ENCODE measurements around the gene OR1N1.

Gene OR1N1

GRCh38 chr9:122518841-122519240 is 8.3 kb downstream of the OR1N1 start, which contains the start of gene OR1J4:
OR1J4 (plus strand) TSS chr9:122519141; CDS start chr9:122519141, 0 bp downstream.
- no peak for DNase-seq (ENCODE audit: low read depth, low spot score)
- in situ Hi-C loops (cut with HindIII; ENCODE audit: low sequenced_read_pairs), result no loop called here
- TF ChIP-seq CTCF (IDR thresholded peaks at IDR 0.05; ENCODE audit: low read depth, low read length), result no peak
- no peak within 1 kb of the TSS for H3K4me3 ChIP-seq (ENCODE audit: low read depth, low read length)

GRCh38 chr9:122518226-122518625 is 8.9 kb downstream of the OR1N1 start:
- no peak for TF ChIP-seq CTCF (IDR thresholded peaks at IDR 0.05; ENCODE audit: low read depth, low read length)
- H3K4me3 ChIP-seq (ENCODE audit: low read depth, low read length), result no peak overlapping the region
- in situ Hi-C loops (cut with HindIII; ENCODE audit: low sequenced_read_pairs), result no loop called here
- no peak for DNase-seq (ENCODE audit: low read depth, low spot score)

GRCh38 chr9:122510502-122510901 is 16.6 kb downstream of the OR1N1 start, which contains the start of gene OR1J2:
OR1J2 (plus strand) TSS chr9:122510802; CDS start chr9:122510802, 0 bp downstream.
- H3K4me3 ChIP-seq (ENCODE audit: low read depth, low read length), result no peak within 1 kb of the TSS
- DNase-seq (ENCODE audit: low read depth, low spot score), result no peak
- in situ Hi-C loops (cut with HindIII; ENCODE audit: low sequenced_read_pairs), result no loop called here
- TF ChIP-seq CTCF (IDR thresholded peaks at IDR 0.05; ENCODE audit: low read depth, low read length), result no peak

- H3K4me3 ChIP-seq (ENCODE audit: low read depth, low read length), result no peak overlapping the region
- DNase-seq (ENCODE audit: low read depth, low spot score), result no peak
- TF ChIP-seq CTCF (IDR thresholded peaks at IDR 0.05; ENCODE audit: low read depth, low read length), result no peak
- in situ Hi-C loops (cut with HindIII; ENCODE audit: low sequenced_read_pairs), result no loop called here
Measured at GRCh38 chr9:122506964-122507363, 20.1 kb downstream of the OR1N1 start.

GRCh38 chr9:122498883-122499288 is 28.2 kb downstream of the OR1N1 start:
- in situ Hi-C loops (cut with HindIII; ENCODE audit: low sequenced_read_pairs), result no loop called here
- peak; percentile 19 for DNase-seq (ENCODE audit: low read depth, low spot score)
- TF ChIP-seq CTCF (IDR thresholded peaks at IDR 0.05; ENCODE audit: low read depth, low read length), result peak; percentile 79
- H3K4me3 ChIP-seq (ENCODE audit: low read depth, low read length), result no peak overlapping the region

GRCh38 chr9:122479062-122479461 is 48.0 kb downstream of the OR1N1 start:
- no peak for TF ChIP-seq CTCF (IDR thresholded peaks at IDR 0.05; ENCODE audit: low read depth, low read length)

GRCh38 chr9:122477826-122478225 is 49.3 kb downstream of the OR1N1 start, which contains the start of gene OR1J1:
OR1J1 (minus strand) TSS chr9:122477926; CDS start chr9:122477926, 0 bp downstream.
- no peak for DNase-seq (ENCODE audit: low read depth, low spot score)
- TF ChIP-seq CTCF (IDR thresholded peaks at IDR 0.05; ENCODE audit: low read depth, low read length), result no peak
- no peak within 1 kb of the TSS for H3K4me3 ChIP-seq (ENCODE audit: low read depth, low read length)
- in situ Hi-C loops (cut with HindIII; ENCODE audit: low sequenced_read_pairs), result no loop called here

More at GRCh38 chr9:122479062-122479461, 48.0 kb downstream of the OR1N1 start:
- in situ Hi-C loops (cut with HindIII; ENCODE audit: low sequenced_read_pairs), result no loop called here
- no peak for DNase-seq (ENCODE audit: low read depth, low spot score)
- H3K4me3 ChIP-seq (ENCODE audit: low read depth, low read length), result no peak overlapping the region
